T-helper 22 cell (primary cell): ENCODE results near the gene CNOT3.

Experiments used
- DNase-seq: peaks from one replicate; pipeline ENCODE4 v3.0.0-alpha.2; 2020; ENCODE audit warnings: low read depth

The CNOT3 gene

GRCh38 chr19:54121259-54121658, 16.3 kb upstream of the CNOT3 start:
- DNase-seq = no peak

GRCh38 chr19:54123682-54124081, 13.9 kb upstream of the CNOT3 start:
- no peak for DNase-seq

GRCh38 chr19:54124393-54124792, 13.2 kb upstream of the CNOT3 start:
- no peak for DNase-seq

GRCh38 chr19:54125713-54126112, 11.8 kb upstream of the CNOT3 start:
- DNase-seq = no peak

- DNase-seq = no peak
Measured at GRCh38 chr19:54127688-54128440, 9.7 kb upstream of the CNOT3 start.

GRCh38 chr19:54128441-54128725, 9.2 kb upstream of the CNOT3 start:
- DNase-seq = no peak

- no peak for DNase-seq
Measured at GRCh38 chr19:54128796-54129616, 8.6 kb upstream of the CNOT3 start.

GRCh38 chr19:54129617-54129996, 8.0 kb upstream of the CNOT3 start:
- no peak for DNase-seq

GRCh38 chr19:54133312-54133956, 4.1 kb upstream of the CNOT3 start:
- DNase-seq = no peak

- DNase-seq = no peak
Measured at GRCh38 chr19:54133957-54134590, 3.5 kb upstream of the CNOT3 start.

- no peak for DNase-seq
Measured at GRCh38 chr19:54136086-54136863, 1.3 kb upstream of the CNOT3 start.

GRCh38 chr19:54136864-54137698, 481 bp upstream of the CNOT3 start:
- DNase-seq = peak; percentile 100

GRCh38 chr19:54138489-54139256, 1.1 kb downstream of the CNOT3 start:
- DNase-seq = no peak

- DNase-seq = no peak
Measured at GRCh38 chr19:54141356-54141755, 3.8 kb downstream of the CNOT3 start.

- no peak for DNase-seq
Measured at GRCh38 chr19:54142166-54142780, 4.7 kb downstream of the CNOT3 start.

GRCh38 chr19:54145541-54146158, 8.1 kb downstream of the CNOT3 start:
- no peak for DNase-seq

- DNase-seq = no peak
Measured at GRCh38 chr19:54147676-54148075, 10.1 kb downstream of the CNOT3 start.

- no peak for DNase-seq
Measured at GRCh38 chr19:54148158-54148557, 10.6 kb downstream of the CNOT3 start.
